ENCODE results near the gene C3.
"Not testable (repeated sequence)": the region's sequence is repeated elsewhere in the genome, so short reads cannot be mapped to it uniquely, and the experiment has no call there.

C3 gene

GRCh38 chr19:6720369-6721137, at the start of gene C3:
Gene C3 (minus strand): TSS chr19:6720650. CDS start chr19:6720589, 61 bp downstream.
- H3K9me3 ChIP-seq (ENCODE audit: control insufficient read depth in 1 of 2, low read length in 2 of 2), result no peaks in the 10 kb centered on the region
- H3K4me1 ChIP-seq (ENCODE audit: control insufficient read depth in 1 of 2, insufficient read depth in 2 of 2, low read length in 2 of 2), result peaks cover 9 to 11% of the 10 kb centered on the region in 2 donors
- H3K27ac ChIP-seq (ENCODE audit: low read depth, low read length), result no peak within 1 kb of the TSS
- no peak within 1 kb of the TSS for H3K4me3 ChIP-seq (ENCODE audit: low read depth in 1 of 2, low read length in 2 of 2)
- no peak within 1 kb of the TSS for H3K9ac ChIP-seq (ENCODE audit: low read depth in 1 of 2, low read length in 2 of 2)
- no peaks in the 10 kb centered on the region for H3K36me3 ChIP-seq (ENCODE audit: control insufficient read depth in 1 of 2, insufficient read depth in 2 of 2, low read length in 2 of 2)
- no peaks in the 10 kb centered on the region for H3K27me3 ChIP-seq (ENCODE audit: control insufficient read depth in 1 of 2, insufficient read depth in 2 of 2, low read length in 2 of 2)

GRCh38 chr19:6769006-6769619, 48.7 kb upstream of the C3 start:
- no peak overlapping the region for H3K4me3 ChIP-seq (ENCODE audit: low read depth in 1 of 2, low read length in 2 of 2)
- H3K36me3 ChIP-seq (ENCODE audit: control insufficient read depth in 1 of 2, insufficient read depth in 2 of 2, low read length in 2 of 2), result no peaks in the 10 kb centered on the region
- H3K9ac ChIP-seq (ENCODE audit: low read depth in 1 of 2, low read length in 2 of 2), result no peak overlapping the region
- no peaks in the 10 kb centered on the region for H3K9me3 ChIP-seq (ENCODE audit: control insufficient read depth in 1 of 2, low read length in 2 of 2)
- peaks cover 16 to 22% of the 10 kb centered on the region in 2 donors for H3K4me1 ChIP-seq (ENCODE audit: control insufficient read depth in 1 of 2, insufficient read depth in 2 of 2, low read length in 2 of 2)
- peaks cover 0 to 4% of the 10 kb centered on the region in 2 donors for H3K27me3 ChIP-seq (ENCODE audit: control insufficient read depth in 1 of 2, insufficient read depth in 2 of 2, low read length in 2 of 2)
- no peak overlapping the region for H3K27ac ChIP-seq (ENCODE audit: low read depth, low read length)

DNA sequence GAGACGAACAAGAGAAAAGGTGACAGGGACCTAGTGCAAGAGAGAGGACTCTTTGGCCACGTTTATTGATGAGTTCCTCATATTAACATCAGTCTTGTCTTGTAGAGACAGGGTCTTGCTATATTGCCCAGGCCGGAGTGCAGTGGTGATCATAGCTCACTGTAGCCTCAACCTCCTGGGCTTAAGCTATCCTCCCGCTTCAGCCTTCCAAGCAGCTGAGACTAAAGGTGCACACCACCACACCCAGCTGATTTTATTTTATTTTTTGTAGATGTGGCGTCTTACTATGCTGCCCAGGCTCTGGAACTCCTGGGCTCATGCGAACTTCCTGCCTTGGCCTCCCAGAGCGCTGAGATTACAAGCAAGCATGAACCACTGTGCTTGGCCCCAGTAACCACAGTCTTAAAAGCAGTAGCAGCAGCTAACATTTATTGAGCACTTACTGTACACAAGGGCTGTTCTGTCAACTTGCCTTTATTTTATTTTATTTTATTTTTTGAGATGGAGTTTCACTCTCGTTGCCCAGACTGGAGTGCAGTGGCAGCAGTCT, 47.9 kb upstream of the C3 start:
- Histone ChIP-seq H3K27ac (ENCODE audit: low read depth, low read length) (no peak overlapping the region), H3K27me3 (ENCODE audit: control insufficient read depth in 1 of 2, insufficient read depth in 2 of 2, low read length in 2 of 2) (peaks cover 0 to 4% of the 10 kb centered on the region in 2 donors), H3K4me3 (ENCODE audit: low read depth in 1 of 2, low read length in 2 of 2) (peak overlapping the region in 1 of 2 donors; percentile 82), H3K36me3 (ENCODE audit: control insufficient read depth in 1 of 2, insufficient read depth in 2 of 2, low read length in 2 of 2) (peaks cover 0 to 3% of the 10 kb centered on the region in 2 donors), H3K4me1 (ENCODE audit: control insufficient read depth in 1 of 2, insufficient read depth in 2 of 2, low read length in 2 of 2) (peaks cover 16 to 22% of the 10 kb centered on the region in 2 donors), H3K9ac (ENCODE audit: low read depth in 1 of 2, low read length in 2 of 2) (peak overlapping the region; percentile 31 to 51), H3K9me3 (ENCODE audit: control insufficient read depth in 1 of 2, low read length in 2 of 2) (no peaks in the 10 kb centered on the region)

DNA sequence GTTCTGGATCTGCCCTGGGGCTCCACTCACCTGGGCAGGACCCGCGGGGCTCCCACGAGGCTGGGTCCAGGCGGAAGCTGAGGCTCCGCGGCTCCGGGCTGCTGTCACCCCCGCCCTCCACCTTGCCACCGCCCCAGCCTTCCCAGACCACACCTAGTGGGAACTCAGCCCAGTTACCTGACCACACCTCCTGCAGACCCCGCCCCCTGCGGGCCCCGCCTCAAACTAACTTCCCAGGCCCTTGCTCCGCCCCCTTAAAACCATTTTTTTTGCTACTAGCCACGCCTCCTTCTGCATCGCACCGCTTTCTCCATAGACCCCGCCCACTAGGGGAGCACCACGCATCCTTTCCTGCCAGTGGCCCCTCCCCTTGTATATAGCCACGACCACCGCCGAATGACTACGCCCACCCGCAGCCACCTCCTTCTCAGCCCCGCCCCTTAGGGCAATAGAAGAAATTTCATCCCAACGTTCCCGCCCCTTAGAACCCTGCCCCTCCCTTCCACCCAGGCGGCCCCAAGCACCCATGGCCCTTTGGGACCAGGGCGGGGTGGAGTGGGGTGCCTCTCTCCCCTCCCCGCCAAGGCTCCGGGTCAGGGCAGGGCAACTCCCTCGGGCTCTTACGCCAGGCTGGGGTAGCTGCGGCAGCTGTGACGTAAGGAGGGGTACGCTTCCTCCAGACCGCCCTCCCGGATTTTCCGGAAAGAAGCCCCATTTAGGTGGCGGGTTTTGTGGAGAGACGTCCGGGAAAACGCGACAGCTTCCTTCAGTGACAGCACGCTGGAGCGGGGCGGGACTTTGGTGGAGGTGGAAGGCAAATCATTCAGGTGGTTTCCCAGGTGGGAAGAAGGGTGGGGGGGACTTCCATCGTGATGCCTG, 47.1 kb upstream of the C3 start, which contains the start of gene SH2D3A:
Gene SH2D3A, minus strand, starts transcription at position 79 of the 879 bp plus-strand sequence. CDS start 3,687 bp downstream, outside the sequence.
- Histone ChIP-seq H3K27ac (ENCODE audit: low read depth, low read length) (peak within 1 kb of the TSS; percentile 92), H3K9ac (ENCODE audit: low read depth in 1 of 2, low read length in 2 of 2) (peak within 1 kb of the TSS; percentile 89 to 91), H3K27me3 (ENCODE audit: control insufficient read depth in 1 of 2, insufficient read depth in 2 of 2, low read length in 2 of 2) (no peaks in the 10 kb centered on the region)

DNA sequence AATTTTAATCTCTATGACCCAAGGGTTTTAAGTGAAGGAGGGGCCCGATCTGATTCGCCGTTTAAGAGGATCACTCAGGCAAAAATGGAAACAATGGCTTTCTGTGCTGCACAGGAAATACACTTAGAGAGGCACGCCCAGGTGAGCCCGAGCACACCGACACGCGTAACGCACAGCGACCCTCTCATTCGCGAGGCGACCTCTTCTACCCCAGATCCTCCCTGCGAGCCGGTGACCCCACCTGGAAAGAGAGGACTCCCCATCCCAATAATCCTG, 46.6 kb upstream of the C3 start:
- Histone ChIP-seq H3K4me1 (ENCODE audit: control insufficient read depth in 1 of 2, insufficient read depth in 2 of 2, low read length in 2 of 2) (peaks cover 16 to 19% of the 10 kb centered on the region in 2 donors), H3K27ac (ENCODE audit: low read depth, low read length) (peak overlapping the region; percentile 92), H3K4me3 (ENCODE audit: low read depth in 1 of 2, low read length in 2 of 2) (peak overlapping the region; percentile 77 to 82), H3K9ac (ENCODE audit: low read depth in 1 of 2, low read length in 2 of 2) (peak overlapping the region; percentile 89 to 91), H3K36me3 (ENCODE audit: control insufficient read depth in 1 of 2, insufficient read depth in 2 of 2, low read length in 2 of 2) (peaks cover 0 to 3% of the 10 kb centered on the region in 2 donors), H3K27me3 (ENCODE audit: control insufficient read depth in 1 of 2, insufficient read depth in 2 of 2, low read length in 2 of 2) (no peaks in the 10 kb centered on the region), H3K9me3 (ENCODE audit: control insufficient read depth in 1 of 2, low read length in 2 of 2) (no peaks in the 10 kb centered on the region)

More for the DNA sequence above, 47.1 kb upstream of the C3 start, which contains the start of gene SH2D3A:
- H3K4me1 ChIP-seq (ENCODE audit: control insufficient read depth in 1 of 2, insufficient read depth in 2 of 2, low read length in 2 of 2), result peaks cover 16 to 22% of the 10 kb centered on the region in 2 donors
- H3K9me3 ChIP-seq (ENCODE audit: control insufficient read depth in 1 of 2, low read length in 2 of 2), result no peaks in the 10 kb centered on the region
- peaks cover 0 to 3% of the 10 kb centered on the region in 2 donors for H3K36me3 ChIP-seq (ENCODE audit: control insufficient read depth in 1 of 2, insufficient read depth in 2 of 2, low read length in 2 of 2)
- peak within 1 kb of the TSS; percentile 77 to 82 for H3K4me3 ChIP-seq (ENCODE audit: low read depth in 1 of 2, low read length in 2 of 2)

DNA sequence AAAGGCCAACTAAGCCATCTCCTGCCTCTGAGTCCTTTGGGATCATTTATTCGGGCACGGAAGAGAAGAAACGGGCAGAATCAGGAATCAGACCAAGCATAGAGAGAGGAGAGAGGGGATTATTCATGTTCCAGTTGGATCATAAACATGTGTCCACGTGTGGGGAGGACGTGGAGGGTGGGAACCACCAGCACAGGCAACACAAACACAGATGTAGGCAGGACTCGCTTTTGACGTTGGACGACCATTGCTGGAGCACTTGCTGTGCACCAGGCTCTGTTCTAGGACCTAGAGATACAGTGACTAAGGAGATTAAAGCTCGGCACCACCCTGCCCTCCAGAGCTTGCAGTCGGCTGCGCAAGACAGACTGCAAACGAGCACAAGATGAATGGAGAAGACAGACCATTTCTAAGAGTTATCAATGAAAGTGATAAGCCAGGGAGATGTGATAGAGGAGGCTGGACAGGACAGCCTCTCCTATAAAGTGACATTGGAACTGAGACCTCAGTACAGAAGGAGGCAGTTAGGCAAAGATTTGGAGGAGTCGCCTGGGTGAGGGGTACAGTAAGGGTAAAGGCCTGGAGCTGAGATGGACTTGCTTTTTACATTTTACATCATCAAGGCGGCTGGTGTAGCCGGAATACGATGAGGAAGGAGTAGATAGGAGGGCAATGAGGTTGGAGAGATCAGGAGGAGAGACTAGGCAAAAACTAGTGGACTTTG, 46.1 kb upstream of the C3 start:
- Histone ChIP-seq H3K4me1 (ENCODE audit: control insufficient read depth in 1 of 2, insufficient read depth in 2 of 2, low read length in 2 of 2) (peaks cover 16 to 17% of the 10 kb centered on the region in 2 donors), H3K27ac (ENCODE audit: low read depth, low read length) (peak overlapping the region; percentile 92), H3K4me3 (ENCODE audit: low read depth in 1 of 2, low read length in 2 of 2) (peak overlapping the region; percentile 77 to 82), H3K9ac (ENCODE audit: low read depth in 1 of 2, low read length in 2 of 2) (peak overlapping the region; percentile 89 to 91), H3K36me3 (ENCODE audit: control insufficient read depth in 1 of 2, insufficient read depth in 2 of 2, low read length in 2 of 2) (peaks cover 0 to 3% of the 10 kb centered on the region in 2 donors), H3K9me3 (ENCODE audit: control insufficient read depth in 1 of 2, low read length in 2 of 2) (no peaks in the 10 kb centered on the region), H3K27me3 (ENCODE audit: control insufficient read depth in 1 of 2, insufficient read depth in 2 of 2, low read length in 2 of 2) (no peaks in the 10 kb centered on the region)

DNA sequence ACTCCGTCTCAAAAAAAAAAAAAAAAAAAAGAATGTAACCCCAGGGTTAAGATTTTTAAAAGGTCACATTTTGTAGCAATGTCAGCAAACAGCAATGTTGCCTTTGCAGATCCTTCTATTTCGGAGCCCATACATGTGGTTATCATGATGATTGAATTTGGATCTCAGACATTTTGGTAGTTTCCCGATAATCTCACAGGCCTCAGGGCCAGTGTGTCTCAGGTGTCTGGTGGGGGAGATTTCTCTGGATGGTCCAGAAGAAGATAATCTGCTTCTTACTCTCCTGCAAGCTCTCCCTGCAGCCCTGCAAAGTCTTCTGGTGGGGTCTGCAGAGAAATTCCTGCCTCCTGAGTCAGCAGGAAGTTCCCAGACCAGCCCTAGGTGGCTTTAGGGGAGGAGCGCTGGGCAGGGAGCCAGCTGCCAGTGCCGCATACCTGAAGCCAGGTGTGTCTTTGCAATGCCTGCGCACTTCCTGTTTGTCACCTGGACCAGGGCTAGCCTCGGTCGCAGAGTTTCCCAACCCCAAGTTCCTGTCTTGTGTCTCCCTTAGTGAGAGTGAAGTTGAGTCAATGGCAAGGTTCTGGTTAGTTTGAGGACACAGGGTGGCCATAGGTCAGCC, 45.4 kb upstream of the C3 start:
- H3K4me1 ChIP-seq (ENCODE audit: control insufficient read depth in 1 of 2, insufficient read depth in 2 of 2, low read length in 2 of 2), result peaks cover 16 to 17% of the 10 kb centered on the region in 2 donors
- no peaks in the 10 kb centered on the region for H3K9me3 ChIP-seq (ENCODE audit: control insufficient read depth in 1 of 2, low read length in 2 of 2)
- peaks cover 0 to 8% of the 10 kb centered on the region in 2 donors for H3K36me3 ChIP-seq (ENCODE audit: control insufficient read depth in 1 of 2, insufficient read depth in 2 of 2, low read length in 2 of 2)
- peak overlapping the region; percentile 92 for H3K27ac ChIP-seq (ENCODE audit: low read depth, low read length)
- H3K27me3 ChIP-seq (ENCODE audit: control insufficient read depth in 1 of 2, insufficient read depth in 2 of 2, low read length in 2 of 2), result no peaks in the 10 kb centered on the region
- peak overlapping the region; percentile 77 to 82 for H3K4me3 ChIP-seq (ENCODE audit: low read depth in 1 of 2, low read length in 2 of 2)
- H3K9ac ChIP-seq (ENCODE audit: low read depth in 1 of 2, low read length in 2 of 2), result peak overlapping the region; percentile 89 to 91

DNA sequence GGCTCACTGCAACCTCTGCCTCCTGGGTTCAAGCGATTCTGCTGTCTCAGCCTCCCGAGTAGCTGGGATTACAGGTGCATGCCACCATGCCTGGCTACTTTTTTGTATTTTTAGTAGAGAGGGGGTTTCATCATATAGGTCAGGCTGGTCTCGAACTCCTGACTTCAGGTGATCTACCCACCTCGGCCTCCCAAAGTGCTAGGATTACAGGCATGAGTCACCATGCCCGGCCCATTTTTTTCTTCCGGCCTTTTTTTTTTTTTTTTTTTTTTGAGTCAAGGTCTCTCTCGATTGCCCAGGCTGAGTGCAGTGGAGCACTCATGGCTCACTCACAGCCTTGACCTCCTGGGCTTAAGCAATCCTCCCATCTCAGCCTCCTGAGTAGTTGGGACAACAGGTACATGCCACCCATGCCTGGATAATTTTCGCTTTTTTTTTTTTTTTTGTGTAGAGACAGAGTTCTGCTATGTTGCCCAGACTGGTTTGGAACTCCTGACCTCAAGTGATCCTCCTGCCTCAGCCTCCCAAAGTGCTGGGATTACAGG, 41.9 kb upstream of the C3 start:
- H3K27me3 ChIP-seq (ENCODE audit: control insufficient read depth in 1 of 2, insufficient read depth in 2 of 2, low read length in 2 of 2); H3K4me3 ChIP-seq (ENCODE audit: low read depth in 1 of 2, low read length in 2 of 2); H3K9ac ChIP-seq (ENCODE audit: low read depth in 1 of 2, low read length in 2 of 2); H3K27ac ChIP-seq (ENCODE audit: low read depth, low read length); H3K9me3 ChIP-seq (ENCODE audit: control insufficient read depth in 1 of 2, low read length in 2 of 2): not testable (repeated sequence)
- Histone ChIP-seq H3K36me3 (ENCODE audit: control insufficient read depth in 1 of 2, insufficient read depth in 2 of 2, low read length in 2 of 2) (peaks cover 0 to 23% of the 10 kb centered on the region in 2 donors), H3K4me1 (ENCODE audit: control insufficient read depth in 1 of 2, insufficient read depth in 2 of 2, low read length in 2 of 2) (peaks cover 10 to 16% of the 10 kb centered on the region in 2 donors)

Measured in duodenal mucosa (tissue), 2 donors.